Stimulated activated CD4-positive, alpha-beta T cell treated with anti-CD3 and anti-CD28 coated beads, Interleukin-12 subunit alpha, Interleukin-12 subunit beta, amount 100 ng/mL, for 24 hours (primary cell): ENCODE data around the gene MCF2L.
"Not testable (repeated sequence)": the region's sequence is repeated elsewhere in the genome, so short reads cannot be mapped to it uniquely, and the experiment has no call there.

Experiments
- DNase-seq, 2 experiments: peaks; one replicate each; pipeline ENCODE4 v3.0.0-alpha.2; 2020; ENCODE audit warnings: low read depth in 2 of 2

MCF2L gene

GRCh38 chr13:112968910-112969691, at the start of gene MCF2L:
TSS of gene MCF2L (plus strand) at chr13:112969214. CDS start at chr13:112969380, 166 bp downstream.
- peak; percentile 15 to 31 for DNase-seq

GRCh38 chr13:112923962-112924361, 45.1 kb upstream of the MCF2L start:
- no peak for DNase-seq

GRCh38 chr13:112924365-112924764, 44.6 kb upstream of the MCF2L start:
- no peak for DNase-seq

- no peak for DNase-seq
Measured at GRCh38 chr13:112926003-112926402, 43.0 kb upstream of the MCF2L start.

GRCh38 chr13:112926993-112927392, 42.0 kb upstream of the MCF2L start:
- DNase-seq = no peak

GRCh38 chr13:112928020-112928971, 40.7 kb upstream of the MCF2L start:
- no peak for DNase-seq

GRCh38 chr13:112928972-112929782, 39.8 kb upstream of the MCF2L start:
- DNase-seq = no peak

GRCh38 chr13:112929783-112930055, 39.3 kb upstream of the MCF2L start:
- DNase-seq = no peak

- no peak for DNase-seq
Measured at GRCh38 chr13:112930192-112930591, 38.8 kb upstream of the MCF2L start.

GRCh38 chr13:112931028-112931934, 37.7 kb upstream of the MCF2L start:
- no peak for DNase-seq

- DNase-seq = no peak
Measured at GRCh38 chr13:112932971-112933370, 36.0 kb upstream of the MCF2L start.

GRCh38 chr13:112933649-112934048, 35.4 kb upstream of the MCF2L start:
- DNase-seq = no peak

GRCh38 chr13:112934078-112934477, 34.9 kb upstream of the MCF2L start:
- DNase-seq = no peak

GRCh38 chr13:112938680-112939079, 30.3 kb upstream of the MCF2L start:
- no peak for DNase-seq

GRCh38 chr13:112940236-112940635, 28.8 kb upstream of the MCF2L start:
- DNase-seq = no peak

- DNase-seq = no peak
Measured at GRCh38 chr13:112941349-112941748, 27.7 kb upstream of the MCF2L start.

- not testable (repeated sequence) for DNase-seq
Measured at GRCh38 chr13:112941765-112942164, 27.2 kb upstream of the MCF2L start.

GRCh38 chr13:112942689-112943308, 26.2 kb upstream of the MCF2L start:
- peak; percentile 90 to 99 for DNase-seq

- DNase-seq = peak in 1 of 2 experiments; percentile 17
Measured at GRCh38 chr13:112943309-112944125, 25.5 kb upstream of the MCF2L start.

- DNase-seq = no peak
Measured at GRCh38 chr13:112947796-112948195, 21.2 kb upstream of the MCF2L start.
